Fibroblast of villous mesenchyme (primary cell): Measurements from ENCODE around the gene KIAA0232. TPM values are rescaled to one million over a fixed set of nuclear protein-coding genes. Genes with fewer than 3 reads are reported as not detected.
"Not testable (repeated sequence)": the region's sequence is repeated elsewhere in the genome, so short reads cannot be mapped to it uniquely, and the experiment has no call there.

Source experiments
- DNase-seq: peaks from one replicate; pipeline ENCODE4 v3.0.0-alpha.2; 2010; ENCODE audit warnings: low read depth
- H3K4me3 ChIP-seq: 2 replicates; pipeline ENCODE4 v1.5.1; 2011; ENCODE audit warnings: low read depth, mild to moderate bottlenecking, low read length
- CTCF ChIP-seq: IDR thresholded peaks from 2 replicates; pipeline ENCODE4 v1.5.1; 2012; ENCODE audit warnings: low read depth, mild to moderate bottlenecking, low read length; ENCODE audit not compliant: insufficient read depth
- total RNA-seq: library from RNA; depleted of rRNA; stranded (reverse); fragments of >200 nt; gene quantifications from 2 replicates; pipeline ENCODE4 v1.2.3, GENCODE V29; 2012

The KIAA0232 gene
- total RNA-seq, 1 donor: 29.8 TPM

DNA sequence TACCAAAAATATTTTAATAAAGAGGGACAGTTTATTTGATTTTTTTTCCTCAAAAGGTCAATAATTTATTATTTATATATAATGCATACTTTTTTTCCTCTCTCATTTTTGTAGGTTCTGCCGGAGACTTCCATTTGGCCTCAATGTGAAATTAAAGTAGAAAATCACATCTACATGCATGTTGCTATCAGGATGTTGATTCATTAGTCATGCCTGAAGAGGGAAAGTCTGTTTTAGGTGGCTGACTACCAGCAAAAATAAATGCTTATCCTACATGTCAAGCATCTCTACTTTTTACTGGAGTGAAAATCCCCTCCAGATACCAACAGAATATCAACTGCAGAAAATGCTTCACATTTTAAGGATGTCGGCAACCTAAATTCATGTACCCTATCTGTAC is 41.5 kb downstream of the KIAA0232 start:
- no peak for TF ChIP-seq CTCF
- no peak for DNase-seq

DNA sequence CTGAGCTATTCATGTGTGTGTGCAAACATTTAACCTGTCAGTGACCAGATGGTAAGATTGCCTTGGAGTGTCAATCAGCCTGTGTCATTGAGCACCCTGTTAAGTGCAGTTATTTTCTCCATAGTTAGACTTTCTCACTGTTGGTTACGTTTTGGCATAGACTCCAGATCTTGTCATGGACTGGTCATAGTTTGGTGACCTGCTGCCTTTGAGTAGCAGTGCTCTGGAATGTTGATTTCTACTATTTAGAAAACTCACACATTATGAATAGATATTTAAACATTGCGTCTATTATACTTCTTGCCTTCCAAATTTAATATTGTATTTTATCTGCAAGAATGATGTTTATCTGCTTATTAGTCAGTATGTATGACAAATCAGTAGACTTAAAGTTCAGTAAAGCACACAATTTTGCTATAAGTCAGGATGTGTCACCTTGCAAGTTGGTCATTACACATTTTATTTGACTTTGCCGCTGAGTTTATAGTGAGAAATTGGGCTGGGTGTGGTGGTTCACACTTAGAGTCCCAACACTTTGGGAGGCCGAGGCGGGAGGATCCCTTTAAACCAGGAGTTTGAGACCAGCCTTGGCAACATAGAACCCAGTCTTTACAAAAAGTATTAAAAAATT is 42.4 kb downstream of the KIAA0232 start:
- no peak for TF ChIP-seq CTCF
- no peak overlapping the region for H3K4me3 ChIP-seq
- no peak for DNase-seq

More for the DNA sequence above, 41.5 kb downstream of the KIAA0232 start:
- no peak overlapping the region for H3K4me3 ChIP-seq

DNA sequence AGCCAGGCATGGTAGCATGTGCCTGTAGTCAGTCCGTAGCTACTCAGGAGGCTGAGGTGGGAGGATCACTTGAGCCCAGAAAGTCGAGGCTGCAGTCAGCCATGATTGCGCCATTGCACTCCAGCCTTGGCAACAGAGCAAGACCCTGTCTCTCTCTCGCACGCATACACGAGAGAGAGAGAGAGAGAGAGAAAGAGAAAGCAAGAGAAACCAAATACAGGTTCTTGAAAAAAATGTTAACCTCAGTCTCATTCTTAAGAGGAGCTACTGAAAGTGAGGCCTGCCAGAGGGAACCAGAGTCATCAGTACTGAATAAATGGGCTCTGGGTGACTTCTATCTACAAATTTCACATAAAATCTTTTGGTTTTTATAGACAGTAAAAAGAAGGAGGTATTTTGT is 42.9 kb downstream of the KIAA0232 start:
- no peak overlapping the region for H3K4me3 ChIP-seq
- no peak for DNase-seq
- no peak for TF ChIP-seq CTCF

- no peak overlapping the region for H3K4me3 ChIP-seq
- no peak for TF ChIP-seq CTCF
- DNase-seq: peak; percentile 53
These were observed 44.4 kb downstream of the KIAA0232 start for GRCh38 chr4:6826781-6827508.

GRCh38 chr4:6829086-6829485 is 46.6 kb downstream of the KIAA0232 start:
- no peak for TF ChIP-seq CTCF
- no peak overlapping the region for H3K4me3 ChIP-seq
- no peak for DNase-seq

GRCh38 chr4:6834867-6835266 is 52.3 kb downstream of the KIAA0232 start:
- TF ChIP-seq CTCF: no peak
- H3K4me3 ChIP-seq: no peak overlapping the region
- peak; percentile 53 for DNase-seq

- not testable (repeated sequence) for H3K4me3 ChIP-seq, DNase-seq
These were observed 53.1 kb downstream of the KIAA0232 start for GRCh38 chr4:6835616-6836015.

DNA sequence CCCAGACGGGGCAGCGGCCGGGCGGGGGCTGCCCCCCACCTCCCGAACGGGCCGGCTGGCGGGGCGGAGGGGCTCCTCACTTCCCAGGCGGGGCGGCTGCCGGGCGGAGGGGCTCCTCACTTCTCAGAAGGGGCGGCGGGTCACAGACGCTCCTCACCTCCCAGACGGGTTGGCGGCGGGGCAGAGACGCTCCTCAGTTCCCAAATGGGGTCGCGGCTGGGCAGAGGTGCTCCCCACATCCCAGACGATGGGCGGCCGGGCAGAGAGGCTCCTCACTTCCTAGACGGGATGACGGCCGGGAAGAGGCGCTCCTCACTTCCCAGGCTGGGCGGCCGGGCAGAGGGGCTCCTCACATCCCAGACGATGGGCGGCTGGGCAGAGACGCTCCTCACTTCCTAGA is 54.6 kb downstream of the KIAA0232 start:
- not testable (repeated sequence) for DNase-seq, H3K4me3 ChIP-seq
